ENCODE results near the gene CYSLTR1. TPM values are rescaled to one million over a fixed set of nuclear protein-coding genes. Genes with fewer than 3 reads are reported as not detected.
"Not testable (repeated sequence)": the region's sequence is repeated elsewhere in the genome, so short reads cannot be mapped to it uniquely, and the experiment has no call there.

The CYSLTR1 gene
- total RNA-seq, 1 experiment from 2014 or later: 0.36 TPM

GRCh38 chrX:78314561-78314960, 12.8 kb downstream of the CYSLTR1 start:
- DNase-seq: no peak
- H3K4me3 ChIP-seq: no peak overlapping the region
- no peaks in the 10 kb centered on the region for H3K4me1 ChIP-seq
- no peaks in the 10 kb centered on the region for H3K27me3 ChIP-seq
- no peaks in the 10 kb centered on the region for H3K36me3 ChIP-seq
- H3K27ac ChIP-seq: no peak overlapping the region
- no peaks in the 10 kb centered on the region for H3K9me3 ChIP-seq (replicated peaks)

- Histone ChIP-seq H3K4me1 (no peaks in the 10 kb centered on the region), H3K27ac (no peak overlapping the region), H3K4me3 (no peak overlapping the region), H3K9me3 (replicated peaks) (no peaks in the 10 kb centered on the region), H3K27me3 (no peaks in the 10 kb centered on the region), H3K36me3 (no peaks in the 10 kb centered on the region)
- DNase-seq: no peak
Measured at GRCh38 chrX:78313526-78313925, 13.9 kb downstream of the CYSLTR1 start.

- no peaks in the 10 kb centered on the region for H3K36me3 ChIP-seq
- no peaks in the 10 kb centered on the region for H3K9me3 ChIP-seq (replicated peaks)
- DNase-seq: no peak
- no peak overlapping the region for H3K4me3 ChIP-seq
- H3K27ac ChIP-seq: no peak overlapping the region
- no peaks in the 10 kb centered on the region for H3K27me3 ChIP-seq
- H3K4me1 ChIP-seq: no peaks in the 10 kb centered on the region
Measured at GRCh38 chrX:78307665-78308064, 19.7 kb downstream of the CYSLTR1 start.

GRCh38 chrX:78303086-78303485, 24.3 kb downstream of the CYSLTR1 start:
- no peaks in the 10 kb centered on the region for H3K36me3 ChIP-seq
- H3K27ac ChIP-seq: no peak overlapping the region
- H3K4me3 ChIP-seq: no peak overlapping the region
- DNase-seq: no peak
- H3K4me1 ChIP-seq: no peaks in the 10 kb centered on the region
- no peaks in the 10 kb centered on the region for H3K27me3 ChIP-seq
- no peaks in the 10 kb centered on the region for H3K9me3 ChIP-seq (replicated peaks)

- not testable (repeated sequence) for H3K9me3 ChIP-seq (replicated peaks); H3K36me3 ChIP-seq; H3K4me3 ChIP-seq; H3K4me1 ChIP-seq; H3K27ac ChIP-seq; DNase-seq; H3K27me3 ChIP-seq
Measured at GRCh38 chrX:78300933-78301332, 26.5 kb downstream of the CYSLTR1 start.

GRCh38 chrX:78283511-78283910, 43.9 kb downstream of the CYSLTR1 start:
- no peak for DNase-seq
- H3K27ac ChIP-seq: no peak overlapping the region
- no peaks in the 10 kb centered on the region for H3K27me3 ChIP-seq
- no peaks in the 10 kb centered on the region for H3K9me3 ChIP-seq (replicated peaks)
- H3K4me3 ChIP-seq: no peak overlapping the region
- H3K4me1 ChIP-seq: no peaks in the 10 kb centered on the region
- no peaks in the 10 kb centered on the region for H3K36me3 ChIP-seq

- H3K9me3 ChIP-seq (replicated peaks): no peaks in the 10 kb centered on the region
- no peak for DNase-seq
- no peaks in the 10 kb centered on the region for H3K27me3 ChIP-seq
- no peak overlapping the region for H3K4me3 ChIP-seq
- H3K4me1 ChIP-seq: no peaks in the 10 kb centered on the region
- H3K27ac ChIP-seq: no peak overlapping the region
- no peaks in the 10 kb centered on the region for H3K36me3 ChIP-seq
Measured at GRCh38 chrX:78237127-78237526, 90.3 kb downstream of the CYSLTR1 start.

GRCh38 chrX:78226047-78226446, 101.4 kb downstream of the CYSLTR1 start:
- not testable (repeated sequence) for H3K4me1 ChIP-seq; H3K36me3 ChIP-seq; H3K27ac ChIP-seq; DNase-seq; H3K9me3 ChIP-seq (replicated peaks); H3K4me3 ChIP-seq; H3K27me3 ChIP-seq

Other genes starting within 250 kb of the CYSLTR1 start
- 354 and 408 TPM in 2 replicates for gene PGK1, start 223.4 kb downstream of the CYSLTR1 start, total RNA-seq (2014; rRNA removed; shearing (Covaris generic))
- 44.8 and 48.2 TPM in 2 replicates for gene TAF9B, start 188.0 kb downstream of the CYSLTR1 start, total RNA-seq (2014; rRNA removed; shearing (Covaris generic))

All from SJCRH30 (cell line).